Breast epithelium (tissue), 3 donors: ENCODE measurements around the gene CAMTA1.

ENCODE experiments used
- POLR2A ChIP-seq: fragments of 450-650 bp; IDR thresholded peaks from one replicate; pipeline ENCODE4 v1.6.1; 2016; ENCODE audit warnings: antibody characterized with exemption, mild to moderate bottlenecking, moderate library complexity
- POLR2AphosphoS5 ChIP-seq, 3 donors: sonication (generic); formaldehyde crosslinking; IDR thresholded peaks; one replicate each; pipeline ENCODE4 v1.6.1; 2017; ENCODE audit warnings: antibody characterized with exemption in 3 of 3
- TF ChIP-seq, protein P1 (sequence below), 3 donors: fragments of 450-650 bp; IDR thresholded peaks; one replicate each; pipeline ENCODE4 v1.5.1; 2016 to 2017; ENCODE audit warnings: antibody characterized with exemption in 3 of 3, mild to moderate bottlenecking in 3 of 3, moderate library complexity in 3 of 3

DNA sequence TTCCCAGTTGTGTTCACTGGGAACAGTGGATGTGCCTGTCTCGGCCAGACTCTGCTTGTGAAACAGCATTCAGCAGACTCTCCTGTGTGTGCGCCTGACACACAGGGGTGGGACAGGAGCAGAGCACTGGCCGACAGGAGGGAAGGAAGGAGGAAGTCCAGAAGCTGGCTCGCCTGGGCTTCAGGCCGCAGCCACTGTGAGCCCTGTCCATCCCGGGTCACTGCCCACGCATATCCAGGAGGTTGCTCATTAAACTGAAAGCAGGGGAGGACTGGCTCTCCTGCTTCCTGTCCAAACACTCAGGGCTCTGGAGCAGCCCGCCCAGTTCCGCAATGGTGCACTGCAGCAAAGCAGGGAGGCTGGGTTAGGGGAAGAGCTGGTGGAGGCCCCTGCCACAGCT lies 767.1 kb downstream of the CAMTA1 start:
- TF ChIP-seq, protein P1, sequence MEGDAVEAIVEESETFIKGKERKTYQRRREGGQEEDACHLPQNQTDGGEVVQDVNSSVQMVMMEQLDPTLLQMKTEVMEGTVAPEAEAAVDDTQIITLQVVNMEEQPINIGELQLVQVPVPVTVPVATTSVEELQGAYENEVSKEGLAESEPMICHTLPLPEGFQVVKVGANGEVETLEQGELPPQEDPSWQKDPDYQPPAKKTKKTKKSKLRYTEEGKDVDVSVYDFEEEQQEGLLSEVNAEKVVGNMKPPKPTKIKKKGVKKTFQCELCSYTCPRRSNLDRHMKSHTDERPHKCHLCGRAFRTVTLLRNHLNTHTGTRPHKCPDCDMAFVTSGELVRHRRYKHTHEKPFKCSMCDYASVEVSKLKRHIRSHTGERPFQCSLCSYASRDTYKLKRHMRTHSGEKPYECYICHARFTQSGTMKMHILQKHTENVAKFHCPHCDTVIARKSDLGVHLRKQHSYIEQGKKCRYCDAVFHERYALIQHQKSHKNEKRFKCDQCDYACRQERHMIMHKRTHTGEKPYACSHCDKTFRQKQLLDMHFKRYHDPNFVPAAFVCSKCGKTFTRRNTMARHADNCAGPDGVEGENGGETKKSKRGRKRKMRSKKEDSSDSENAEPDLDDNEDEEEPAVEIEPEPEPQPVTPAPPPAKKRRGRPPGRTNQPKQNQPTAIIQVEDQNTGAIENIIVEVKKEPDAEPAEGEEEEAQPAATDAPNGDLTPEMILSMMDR (IDR thresholded peaks at IDR 0.05), result no peak
- TF ChIP-seq POLR2AphosphoS5 (IDR thresholded peaks at IDR 0.05), result no peak
- TF ChIP-seq POLR2A, result no peak
